Measurements from ENCODE around the gene C15orf39. TPM values are rescaled to one million over a fixed set of nuclear protein-coding genes. Genes with fewer than 3 reads are reported as not detected.

C15orf39 gene
- total and polyA plus RNA-seq, 9 of the 15 experiments (the other 6 are each of a cell fraction or from before 2014, with no cell fraction given) = 0.31 to 29.8 (median 4.4) TPM

- TF ChIP-seq RBBP5 (IDR thresholded peaks at IDR 0.05; ENCODE audit: borderline replicate concordance, insufficient read depth, low read length, poor library complexity, severe bottlenecking) (peak; percentile 28), ZNF766 (CRISPR knock-in tag; conservative IDR thresholded peaks at IDR 0.05) (no peak), CREB1 (IDR thresholded peaks at IDR 0.05) (no peak), CREB1 (CRISPR knock-in tag; IDR thresholded peaks at IDR 0.05) (peak; percentile 41), ZNF274 (IDR thresholded peaks at IDR 0.05; ENCODE audit: borderline replicate concordance, low read depth, low read length) (no peak), TCF7L2 (IDR thresholded peaks at IDR 0.05; ENCODE audit: low read depth, low read length) (no peak), JUND (IDR thresholded peaks at IDR 0.05; ENCODE audit: borderline replicate concordance, low read depth, low read length) (peak; percentile 51), JUND (tag; IDR thresholded peaks at IDR 0.05; ENCODE audit: borderline replicate concordance, low read depth, low read length) (no peak; the same call in 2 of the 3 replicates), ARID1B (IDR thresholded peaks at IDR 0.05) (0 out of 2 replicates have a peak, but pooled peaks have one; percentile 6), ZNF121 (CRISPR knock-in tag; conservative IDR thresholded peaks at IDR 0.05) (no peak), ZNF282 (CRISPR knock-in tag; IDR thresholded peaks at IDR 0.05) (no peak), SRSF9 (IDR thresholded peaks at IDR 0.05; ENCODE audit: borderline replicate concordance, low read depth, low read length) (no peak), ZKSCAN1 (IDR thresholded peaks at IDR 0.05; ENCODE audit: low read depth, low read length) (peak; percentile 92), ZEB2 (IDR thresholded peaks at IDR 0.05) (peak; percentile 88), ZBTB1 (CRISPR knock-in tag; IDR thresholded peaks at IDR 0.05; ENCODE audit: borderline replicate concordance, low read depth) (no peak), TFAP4 (CRISPR knock-in tag; IDR thresholded peaks at IDR 0.05; ENCODE audit: borderline replicate concordance) (peak; percentile 83), ZMIZ1 (IDR thresholded peaks at IDR 0.05; ENCODE audit: low read depth in 2 of 2, low read length in 2 of 2) (no peak), ZNF764 (CRISPR knock-in tag; IDR thresholded peaks at IDR 0.05; ENCODE audit: low read depth) (no peak), ZNF263 (CRISPR knock-in tag; IDR thresholded peaks at IDR 0.05; ENCODE audit: borderline replicate concordance) (no peak), SNIP1 (IDR thresholded peaks at IDR 0.05; ENCODE audit: low read depth) (no peak), GABPB1 (CRISPR knock-in tag; IDR thresholded peaks at IDR 0.05) (peak; percentile 38; the same call in 1 of the 2 replicates)
These were observed 692 bp upstream of the C15orf39 start (continued) for GRCh38 chr15:75200765-75201615.
